ENCODE data around the gene TBX1. TPM values are rescaled to one million over a fixed set of nuclear protein-coding genes. Genes with fewer than 3 reads are reported as not detected.

The TBX1 gene
- total and polyA plus RNA-seq, 7 donors = 18.2 to 112 (median 80.8) TPM

DNA sequence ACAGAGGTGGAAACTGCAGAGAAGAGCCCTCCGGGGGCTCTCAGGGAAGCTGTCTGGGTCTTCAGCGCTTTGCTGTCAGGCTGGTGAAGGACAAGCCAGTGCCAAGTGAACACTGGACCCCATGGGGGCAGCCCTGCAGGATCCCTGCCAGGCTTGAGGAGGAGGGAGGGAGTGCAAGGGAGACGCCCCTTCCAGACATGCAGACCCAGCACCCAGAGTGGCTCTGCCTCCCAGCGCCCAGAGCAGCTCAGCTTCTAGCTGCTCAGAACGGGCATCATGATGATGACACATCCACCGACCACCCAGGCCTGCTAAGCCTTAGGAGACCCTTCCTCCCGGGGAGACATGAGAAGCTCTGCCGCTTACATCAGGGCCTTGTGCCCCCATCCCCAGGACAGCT is 39.7 kb downstream of the TBX1 start:
- H3K36me3 ChIP-seq (ENCODE audit: insufficient read depth in 1 of 2, low read depth in 1 of 2) = no peaks in the 10 kb centered on the region
- ATAC-seq (no peak), DNase-seq (peak in 1 of 2 donors; percentile 40)
- 88 to 90% (median 88%) methylated on average over 8 of the region's 8 CpGs for WGBS, 3 donors
- no peak overlapping the region for H3K27ac ChIP-seq
- TF ChIP-seq, protein P1, sequence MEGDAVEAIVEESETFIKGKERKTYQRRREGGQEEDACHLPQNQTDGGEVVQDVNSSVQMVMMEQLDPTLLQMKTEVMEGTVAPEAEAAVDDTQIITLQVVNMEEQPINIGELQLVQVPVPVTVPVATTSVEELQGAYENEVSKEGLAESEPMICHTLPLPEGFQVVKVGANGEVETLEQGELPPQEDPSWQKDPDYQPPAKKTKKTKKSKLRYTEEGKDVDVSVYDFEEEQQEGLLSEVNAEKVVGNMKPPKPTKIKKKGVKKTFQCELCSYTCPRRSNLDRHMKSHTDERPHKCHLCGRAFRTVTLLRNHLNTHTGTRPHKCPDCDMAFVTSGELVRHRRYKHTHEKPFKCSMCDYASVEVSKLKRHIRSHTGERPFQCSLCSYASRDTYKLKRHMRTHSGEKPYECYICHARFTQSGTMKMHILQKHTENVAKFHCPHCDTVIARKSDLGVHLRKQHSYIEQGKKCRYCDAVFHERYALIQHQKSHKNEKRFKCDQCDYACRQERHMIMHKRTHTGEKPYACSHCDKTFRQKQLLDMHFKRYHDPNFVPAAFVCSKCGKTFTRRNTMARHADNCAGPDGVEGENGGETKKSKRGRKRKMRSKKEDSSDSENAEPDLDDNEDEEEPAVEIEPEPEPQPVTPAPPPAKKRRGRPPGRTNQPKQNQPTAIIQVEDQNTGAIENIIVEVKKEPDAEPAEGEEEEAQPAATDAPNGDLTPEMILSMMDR (IDR thresholded peaks at IDR 0.05) = no peak
- intact Hi-C loops (cut with DNase I) = no loop called here
- H3K27me3 ChIP-seq (ENCODE audit: insufficient read depth in 3 of 3, low read length in 2 of 3) = no peaks in the 10 kb centered on the region
- H3K9me3 ChIP-seq = no peaks in the 10 kb centered on the region
- H3K4me3 ChIP-seq = no peak overlapping the region
- H3K4me1 ChIP-seq = peaks cover 23% of the 10 kb centered on the region

DNA sequence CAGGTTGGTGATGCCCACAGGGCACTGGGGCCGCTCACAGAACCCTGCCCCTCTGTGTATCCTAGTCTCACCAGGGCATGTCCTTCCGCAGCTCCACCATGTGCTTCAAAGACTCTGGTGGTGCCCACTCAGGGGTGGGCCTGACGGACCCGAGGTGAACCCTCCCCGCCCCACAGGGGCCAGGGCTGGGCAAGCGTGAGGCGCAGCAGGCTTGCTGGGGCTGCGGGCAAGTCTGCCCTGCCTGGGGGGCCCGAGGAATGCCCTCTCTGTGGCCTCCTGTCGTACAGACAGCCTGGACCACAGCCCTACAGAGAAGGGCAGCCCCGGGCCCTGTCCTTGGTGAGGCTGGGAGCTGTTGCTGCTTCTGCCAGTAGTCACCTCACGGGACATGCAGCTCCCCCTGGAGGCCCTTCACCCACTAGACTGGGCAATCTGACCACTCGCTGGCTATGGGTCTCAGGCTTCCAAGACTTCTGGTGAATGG is 40.2 kb downstream of the TBX1 start:
- H3K4me3 ChIP-seq = no peak overlapping the region
- H3K4me1 ChIP-seq = peaks cover 23% of the 10 kb centered on the region
- H3K9me3 ChIP-seq = no peaks in the 10 kb centered on the region
- ATAC-seq = peak in 1 of 4 donors; percentile 33
- H3K36me3 ChIP-seq (ENCODE audit: insufficient read depth in 1 of 2, low read depth in 1 of 2) = no peaks in the 10 kb centered on the region
- no peak overlapping the region for H3K27ac ChIP-seq
- no peaks in the 10 kb centered on the region for H3K27me3 ChIP-seq (ENCODE audit: insufficient read depth in 3 of 3, low read length in 2 of 3)
- 84 to 91% (median 90%) methylated on average over 13 of the region's 13 CpGs for WGBS, 3 donors
- TF ChIP-seq, protein P1 (IDR thresholded peaks at IDR 0.05) = peak; percentile 27
- intact Hi-C loops (cut with DNase I) = no loop called here
- DNase-seq = peak in 1 of 2 donors; percentile 67

DNA sequence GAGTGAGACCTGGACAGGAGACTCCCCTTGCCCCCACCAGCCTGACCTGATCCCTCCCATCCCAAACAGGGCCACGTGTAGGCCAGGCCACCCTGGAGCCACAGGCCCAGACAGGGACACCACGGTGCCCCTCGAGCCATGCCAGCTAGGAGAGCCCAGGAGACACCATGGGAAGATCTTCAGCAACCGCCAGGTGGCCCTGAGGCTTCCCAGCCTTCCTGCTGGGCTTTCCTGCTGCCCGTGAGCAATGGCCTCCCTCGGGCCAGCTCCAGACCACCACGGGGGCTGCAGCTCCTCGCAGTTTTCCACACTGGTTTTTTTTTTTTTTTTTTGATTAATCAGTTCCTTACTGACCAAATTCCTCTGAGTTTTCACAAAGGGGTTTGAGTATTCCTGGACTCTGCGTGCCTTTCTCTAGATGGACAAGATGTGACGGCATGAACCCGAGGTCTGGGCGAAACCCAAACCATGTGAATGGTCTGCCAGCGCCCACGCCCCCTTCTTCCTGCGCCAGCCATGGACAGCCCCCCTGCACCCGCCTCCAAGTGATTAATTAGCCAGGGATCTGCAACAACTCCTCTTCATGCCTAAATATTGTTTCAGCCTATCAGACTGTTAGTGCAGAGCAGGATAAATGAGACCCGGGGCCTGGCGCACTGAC is 40.9 kb downstream of the TBX1 start:
- TF ChIP-seq, protein P1 (IDR thresholded peaks at IDR 0.05) = no peak
- Histone ChIP-seq H3K4me3 (no peak overlapping the region), H3K27me3 (ENCODE audit: insufficient read depth in 3 of 3, low read length in 2 of 3) (no peaks in the 10 kb centered on the region), H3K4me1 (peaks cover 23% of the 10 kb centered on the region), H3K9me3 (no peaks in the 10 kb centered on the region), H3K36me3 (ENCODE audit: insufficient read depth in 1 of 2, low read depth in 1 of 2) (no peaks in the 10 kb centered on the region), H3K27ac (no peak overlapping the region)
- intact Hi-C loops (cut with DNase I) = no loop called here
- peak in 1 of 2 donors; percentile 34 for DNase-seq
- 83 to 88% (median 86%) methylated on average over 18 of the region's 18 CpGs for WGBS, 3 donors
- ATAC-seq = no peak

DNA sequence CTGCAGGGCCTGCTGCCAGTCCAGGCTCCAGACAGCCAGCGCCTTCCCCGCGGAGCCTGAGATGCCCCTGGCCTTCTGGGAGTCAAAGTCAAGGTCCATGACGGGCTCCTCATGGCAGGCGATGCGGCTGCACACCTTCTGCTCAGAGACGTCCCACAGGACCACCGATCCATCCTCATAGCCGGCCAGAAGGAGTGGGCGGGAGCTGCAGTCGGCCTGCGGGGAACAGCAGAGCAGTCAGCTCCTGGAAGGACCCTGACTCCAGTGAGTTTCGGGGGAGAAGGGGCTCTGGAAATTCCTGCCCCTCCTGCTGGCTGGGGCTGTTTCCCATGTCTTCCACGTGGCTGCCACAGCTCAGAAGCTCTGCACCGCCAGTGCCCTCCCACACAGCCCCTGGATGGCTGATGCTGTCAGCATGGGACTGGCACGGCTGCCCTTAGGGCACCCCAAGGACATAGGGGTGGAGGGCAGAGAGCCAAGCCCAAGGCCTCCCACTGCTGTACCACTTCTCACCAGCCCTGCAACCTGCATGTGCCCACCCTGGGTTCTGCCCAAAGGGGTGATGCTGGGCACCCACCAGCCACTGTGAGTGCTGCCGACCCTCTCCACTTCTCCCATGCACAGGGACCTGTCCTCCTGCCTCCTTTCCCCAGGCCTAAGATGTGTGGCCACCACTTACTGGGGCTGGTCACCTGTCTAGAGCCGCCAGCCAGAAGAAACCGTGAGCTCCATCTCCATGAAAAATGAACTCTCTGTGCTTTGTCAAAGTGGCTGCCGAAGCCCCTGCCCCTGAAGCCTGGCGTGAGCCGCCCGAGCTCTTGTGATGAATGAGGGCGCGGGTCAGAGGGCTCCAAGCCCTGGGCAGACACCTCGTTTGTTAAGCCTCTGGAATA is 41.7 kb downstream of the TBX1 start:
- H3K9me3 ChIP-seq = no peaks in the 10 kb centered on the region
- intact Hi-C loops (cut with DNase I) = no loop called here
- TF ChIP-seq, protein P1 (IDR thresholded peaks at IDR 0.05) = no peak
- peaks cover 23% of the 10 kb centered on the region for H3K4me1 ChIP-seq
- 88 to 92% (median 90%) methylated on average over 24 to 26 of the region's 26 CpGs for WGBS, 3 donors
- no peaks in the 10 kb centered on the region for H3K36me3 ChIP-seq (ENCODE audit: insufficient read depth in 1 of 2, low read depth in 1 of 2)
- DNase-seq (peak in 1 of 2 donors; percentile 46), ATAC-seq (no peak)
- no peaks in the 10 kb centered on the region for H3K27me3 ChIP-seq (ENCODE audit: insufficient read depth in 3 of 3, low read length in 2 of 3)
- no peak overlapping the region for H3K27ac ChIP-seq
- H3K4me3 ChIP-seq = no peak overlapping the region
